Activated T-cell treated with anti-CD3 and anti-CD28 coated beads, Interleukin-2, amount 50 U/mL, for 24 hours (primary cell): Measurements from ENCODE around the gene TNNC1.
A peak's percentile ranks its signal among the peaks of the same experiment; 100 is the strongest.

Experiments used
- DNase-seq: peaks from one replicate; pipeline ENCODE4 v3.0.0-alpha.2; 2020
- H3K27ac Mint-ChIP-seq: 2 replicates; pipeline ENCODE4 v1.8.0; 2020; ENCODE audit warnings: mild to moderate bottlenecking, mixed read lengths
- H3K27me3 Mint-ChIP-seq: 2 replicates; pipeline ENCODE4 v1.8.0; 2020; ENCODE audit warnings: mixed read lengths
- H3K36me3 Mint-ChIP-seq: 2 replicates; pipeline ENCODE4 v1.8.0; 2020; ENCODE audit warnings: low read depth, mixed read lengths
- H3K4me1 Mint-ChIP-seq: 2 replicates; pipeline ENCODE4 v1.8.0; 2020; ENCODE audit warnings: low read depth, mixed read lengths
- H3K4me3 Mint-ChIP-seq: 2 replicates; pipeline ENCODE4 v1.8.0; 2020; ENCODE audit warnings: mild to moderate bottlenecking, moderate library complexity, mixed read lengths
- H3K9me3 Mint-ChIP-seq: 2 replicates; pipeline ENCODE4 v1.8.0; 2020; ENCODE audit warnings: mixed read lengths

Gene TNNC1

DNA sequence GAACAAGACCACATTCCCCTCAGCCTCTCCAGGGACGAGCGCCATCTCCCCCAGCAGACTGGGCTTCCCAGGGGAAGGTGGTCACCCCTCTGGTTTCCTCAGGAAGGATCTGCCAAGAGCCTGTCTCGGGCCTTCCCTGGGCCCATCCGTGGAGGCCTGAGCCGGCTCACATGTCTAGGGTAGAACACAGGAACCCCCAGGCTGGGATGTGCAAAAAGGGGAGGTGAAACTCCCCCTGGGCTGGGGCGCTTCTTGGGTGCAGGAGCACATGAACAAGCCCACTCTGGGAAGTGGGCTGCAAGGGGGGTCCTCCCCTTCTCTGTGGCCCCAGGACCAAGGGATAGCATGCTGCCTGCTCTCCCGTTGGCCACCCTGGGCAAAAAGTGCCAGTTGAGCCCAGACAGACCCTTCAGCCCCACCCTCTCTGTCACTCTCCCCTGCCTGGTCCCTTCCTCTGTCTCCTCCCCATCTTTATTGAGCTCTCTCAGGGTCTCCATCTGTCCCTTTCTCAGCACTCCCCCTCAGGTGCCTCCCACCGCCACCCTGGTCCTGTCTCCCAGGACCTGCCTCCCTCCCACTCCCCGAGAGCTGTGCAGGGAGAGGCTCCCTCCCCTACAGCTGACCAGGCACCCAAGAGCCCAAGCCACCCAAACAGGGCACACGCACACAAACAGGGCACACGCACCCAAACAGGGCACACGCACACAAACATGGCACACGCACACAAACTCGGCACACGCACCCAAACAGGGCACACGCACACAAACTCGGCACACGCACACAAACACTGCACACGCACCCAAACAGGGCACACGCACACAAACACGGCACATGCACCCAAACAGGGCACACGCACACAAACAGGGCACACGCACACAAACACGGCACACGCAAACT is 9.8 kb downstream of the TNNC1 start:
- Mint-ChIP-seq H3K27me3 (no peaks in the 10 kb centered on the region), H3K36me3 (no peaks in the 10 kb centered on the region), H3K4me3 (no peak overlapping the region), H3K27ac (no peak overlapping the region), H3K9me3 (no peaks in the 10 kb centered on the region), H3K4me1 (peaks cover 7% of the 10 kb centered on the region)
- DNase-seq: no peak

DNA sequence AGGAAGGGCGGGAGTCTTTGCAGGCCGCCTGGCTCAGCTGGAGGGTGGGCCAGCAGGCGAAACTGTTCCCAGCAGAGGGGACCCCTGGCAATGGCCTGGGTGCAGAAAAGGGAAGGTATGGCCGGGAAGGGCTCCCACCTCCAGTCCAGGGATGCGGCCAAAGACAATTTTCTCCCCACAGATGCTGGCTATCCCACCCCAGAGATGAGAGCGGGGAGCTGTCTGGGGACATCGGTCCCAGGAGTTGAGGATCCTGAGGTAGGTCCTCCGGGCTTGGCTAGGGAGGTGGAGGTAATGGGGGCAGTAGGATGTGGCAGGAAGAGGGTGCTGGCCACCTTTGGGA is 10.6 kb downstream of the TNNC1 start:
- DNase-seq: no peak
- H3K4me1 Mint-ChIP-seq: peaks cover 7% of the 10 kb centered on the region
- H3K27ac Mint-ChIP-seq: no peak overlapping the region
- no peak overlapping the region for H3K4me3 Mint-ChIP-seq
- H3K36me3 Mint-ChIP-seq: no peaks in the 10 kb centered on the region
- H3K9me3 Mint-ChIP-seq: no peaks in the 10 kb centered on the region
- no peaks in the 10 kb centered on the region for H3K27me3 Mint-ChIP-seq

DNA sequence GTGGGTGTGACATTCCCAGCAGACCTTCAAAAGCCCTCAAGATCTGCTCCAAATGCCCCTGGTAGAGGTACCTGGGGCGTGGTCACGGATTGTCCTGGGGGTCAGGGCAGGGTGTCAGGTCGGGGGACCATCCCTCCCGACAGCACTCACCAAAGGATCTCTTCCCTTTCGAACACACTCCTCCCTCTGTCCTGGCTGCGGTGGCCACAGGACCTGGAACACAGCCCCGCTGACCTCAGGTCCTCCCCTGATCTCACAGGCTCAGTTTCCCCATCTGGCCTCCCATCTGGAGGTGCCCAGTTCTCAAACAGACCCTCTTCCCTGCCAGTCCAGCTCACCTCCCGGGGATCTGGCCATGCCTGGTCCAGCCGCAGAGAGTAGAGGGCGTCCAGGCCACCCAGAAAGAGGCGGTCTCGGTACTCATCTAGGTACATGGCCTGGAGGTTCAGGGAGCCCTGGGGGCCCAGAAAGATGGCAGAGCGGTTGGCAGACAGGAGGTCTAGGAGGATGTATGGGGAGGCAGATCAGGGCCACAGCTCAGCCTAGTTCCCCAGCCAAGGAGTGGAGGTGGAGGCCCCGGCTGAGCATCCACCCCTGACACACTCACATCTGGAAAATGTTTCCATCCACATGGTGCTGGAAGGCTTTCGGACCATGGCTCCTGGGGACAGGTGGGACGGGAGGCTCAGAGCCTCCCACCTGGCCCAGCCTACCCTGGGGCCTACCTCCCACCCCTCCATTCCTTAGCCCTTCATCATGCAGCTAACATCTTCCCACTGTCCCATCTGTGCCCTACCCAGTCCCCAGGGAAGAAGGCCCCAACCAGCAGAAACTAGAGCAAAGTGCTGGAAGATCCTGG is 11.2 kb downstream of the TNNC1 start:
- H3K4me1 Mint-ChIP-seq: peaks cover 7% of the 10 kb centered on the region
- H3K9me3 Mint-ChIP-seq: no peaks in the 10 kb centered on the region
- no peaks in the 10 kb centered on the region for H3K27me3 Mint-ChIP-seq
- H3K4me3 Mint-ChIP-seq: no peak overlapping the region
- no peaks in the 10 kb centered on the region for H3K36me3 Mint-ChIP-seq
- no peak for DNase-seq
- no peak overlapping the region for H3K27ac Mint-ChIP-seq

DNA sequence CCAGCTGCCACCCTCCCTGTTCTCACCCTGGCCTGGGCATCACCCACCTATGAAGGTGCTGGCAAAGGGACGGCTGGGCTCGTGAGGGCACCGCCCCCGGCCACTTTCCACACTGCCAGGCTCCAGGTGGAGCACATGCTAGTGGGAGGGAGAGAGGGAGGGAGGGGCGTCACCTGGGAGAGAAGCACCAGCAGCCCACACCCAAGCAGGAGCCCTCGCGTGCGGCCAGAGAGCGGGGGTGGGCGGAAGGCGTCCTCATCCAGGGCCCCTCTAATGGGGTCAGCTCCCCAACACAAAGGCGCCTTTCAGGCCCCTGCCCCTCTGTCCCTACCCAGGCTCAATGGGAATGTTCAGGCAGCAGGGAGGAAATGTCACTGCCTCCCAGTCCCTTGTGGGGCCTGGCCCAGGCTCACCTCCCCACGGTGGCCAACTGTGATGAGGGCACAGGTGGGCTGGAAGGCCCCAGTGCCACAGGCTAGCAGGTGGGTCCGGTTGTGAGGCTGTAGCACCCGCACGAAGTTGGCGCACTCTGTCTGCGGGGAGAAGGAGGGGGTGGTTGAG is 12.0 kb downstream of the TNNC1 start:
- no peak overlapping the region for H3K4me3 Mint-ChIP-seq
- peaks cover 3% of the 10 kb centered on the region for H3K4me1 Mint-ChIP-seq
- DNase-seq: no peak
- no peak overlapping the region for H3K27ac Mint-ChIP-seq
- H3K27me3 Mint-ChIP-seq: no peaks in the 10 kb centered on the region
- H3K9me3 Mint-ChIP-seq: no peaks in the 10 kb centered on the region
- H3K36me3 Mint-ChIP-seq: no peaks in the 10 kb centered on the region

DNA sequence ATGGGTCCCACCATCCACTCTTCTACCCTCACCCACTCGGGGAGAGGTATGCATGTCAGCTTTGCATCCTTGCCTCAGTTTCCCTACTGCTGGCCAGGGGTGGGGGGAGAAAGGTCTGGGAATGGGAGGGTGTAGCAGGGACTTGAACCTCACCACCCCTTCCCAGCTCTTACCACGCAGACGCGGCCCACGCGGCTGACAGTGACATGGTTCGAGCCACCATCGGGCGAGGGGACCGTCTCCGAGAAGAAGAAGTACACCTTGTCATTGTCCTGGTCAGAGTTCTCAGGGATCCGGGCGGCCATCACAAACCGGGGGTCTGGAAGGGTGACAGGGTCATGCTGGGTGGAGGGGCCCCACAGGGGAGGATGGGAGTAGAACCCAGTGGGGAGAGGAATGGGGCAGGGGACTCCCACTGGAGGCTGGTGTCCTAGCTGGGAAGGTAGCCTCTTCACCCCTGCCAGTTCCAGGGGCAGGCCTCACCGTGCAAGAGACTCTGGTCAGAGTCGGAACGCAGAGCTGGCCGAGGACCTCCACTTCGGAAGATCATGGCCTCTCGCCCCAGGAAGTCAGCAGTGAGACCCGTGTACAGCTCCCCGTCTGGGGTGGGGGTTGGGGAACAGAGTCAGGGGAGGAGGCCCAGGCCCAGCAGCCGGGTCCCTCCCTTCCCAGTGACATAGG is 12.6 kb downstream of the TNNC1 start:
- Mint-ChIP-seq H3K4me3 (no peak overlapping the region), H3K4me1 (peaks cover 2% of the 10 kb centered on the region), H3K27ac (no peak overlapping the region), H3K36me3 (no peaks in the 10 kb centered on the region), H3K9me3 (no peaks in the 10 kb centered on the region), H3K27me3 (no peaks in the 10 kb centered on the region)
- no peak for DNase-seq

DNA sequence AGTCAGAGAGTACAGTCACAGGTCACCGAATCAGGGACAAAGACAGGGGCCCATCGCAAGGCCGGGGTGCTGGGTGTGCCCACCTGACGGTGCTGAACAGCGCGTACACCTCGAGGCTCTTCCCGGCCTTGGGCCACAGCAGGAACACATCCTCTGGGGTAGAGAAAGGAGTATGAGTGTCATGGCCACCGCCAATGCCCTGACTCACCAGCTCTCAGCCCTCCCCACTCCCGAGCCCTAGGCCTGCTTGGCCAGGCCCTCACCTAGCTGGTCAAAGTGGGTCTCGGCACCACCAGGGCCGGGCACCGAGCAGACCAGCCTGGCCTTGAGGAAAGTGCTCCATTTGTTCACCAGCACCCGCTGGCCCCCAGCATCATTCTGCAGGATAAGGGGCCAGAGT is 13.2 kb downstream of the TNNC1 start:
- no peaks in the 10 kb centered on the region for H3K36me3 Mint-ChIP-seq
- H3K9me3 Mint-ChIP-seq: no peaks in the 10 kb centered on the region
- no peak for DNase-seq
- no peak overlapping the region for H3K27ac Mint-ChIP-seq
- no peak overlapping the region for H3K4me3 Mint-ChIP-seq
- H3K4me1 Mint-ChIP-seq: peaks cover 2% of the 10 kb centered on the region
- H3K27me3 Mint-ChIP-seq: no peaks in the 10 kb centered on the region

DNA sequence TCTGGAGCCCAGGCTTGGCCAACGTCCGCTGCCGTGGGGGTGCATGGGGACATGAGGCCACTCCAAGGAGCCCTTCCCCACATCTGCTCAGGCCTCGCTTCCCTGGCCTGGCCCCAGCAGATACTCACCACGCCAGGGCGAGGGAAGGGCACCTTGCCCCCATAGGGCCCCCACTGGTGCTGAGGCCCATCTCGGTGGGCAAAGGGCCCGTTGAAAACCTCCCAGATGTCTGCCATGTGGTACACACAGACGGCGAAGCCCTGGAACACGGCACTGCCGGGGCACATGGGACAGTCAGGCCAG is 13.6 kb downstream of the TNNC1 start:
- Mint-ChIP-seq H3K36me3 (no peaks in the 10 kb centered on the region), H3K4me3 (no peak overlapping the region), H3K9me3 (no peaks in the 10 kb centered on the region), H3K4me1 (peaks cover 2% of the 10 kb centered on the region), H3K27ac (no peak overlapping the region), H3K27me3 (no peaks in the 10 kb centered on the region)
- DNase-seq: no peak

DNA sequence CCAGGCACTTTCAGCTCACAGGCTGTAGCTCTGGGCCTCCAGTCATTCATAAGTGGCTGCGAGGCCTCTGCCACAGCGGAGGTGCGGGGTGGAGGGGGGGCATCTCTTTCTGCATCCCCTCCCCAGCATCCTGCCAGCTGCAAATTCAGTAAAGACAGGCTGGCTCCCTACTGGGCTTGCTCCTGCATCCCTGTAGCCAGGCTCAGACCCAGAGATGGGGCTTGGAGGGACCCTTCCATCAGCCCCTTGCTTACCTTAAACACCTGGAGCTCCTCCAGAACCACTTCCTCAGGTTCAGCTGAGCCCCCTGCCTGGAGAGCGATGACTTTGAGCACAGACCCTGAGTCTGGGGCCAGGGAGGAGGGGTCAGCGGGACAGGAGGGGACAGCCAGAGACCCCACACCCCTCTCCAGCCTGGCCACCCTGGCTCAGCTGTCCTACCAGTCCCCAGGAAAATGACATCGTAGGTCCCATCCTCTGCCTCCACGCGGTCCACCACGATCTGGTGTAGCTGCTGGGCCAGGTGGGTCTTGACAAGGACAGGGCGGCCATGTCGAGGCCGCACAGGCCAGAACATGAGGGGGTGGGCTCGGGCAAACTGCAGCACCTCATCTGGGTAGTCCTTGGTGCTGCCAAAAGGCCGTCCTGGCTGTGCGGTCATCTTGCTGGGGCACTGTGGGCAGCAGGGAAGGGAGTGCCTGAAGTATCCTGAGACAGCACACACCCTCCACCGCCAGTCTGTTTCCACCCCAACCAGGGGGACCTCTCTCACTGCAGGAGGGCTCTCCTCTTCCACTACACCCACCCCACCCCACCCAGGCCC is 14.2 kb downstream of the TNNC1 start:
- Mint-ChIP-seq H3K27me3 (no peaks in the 10 kb centered on the region), H3K9me3 (no peaks in the 10 kb centered on the region), H3K27ac (no peak overlapping the region), H3K4me1 (no peaks in the 10 kb centered on the region), H3K36me3 (no peaks in the 10 kb centered on the region), H3K4me3 (no peak overlapping the region)
- DNase-seq: no peak

DNA sequence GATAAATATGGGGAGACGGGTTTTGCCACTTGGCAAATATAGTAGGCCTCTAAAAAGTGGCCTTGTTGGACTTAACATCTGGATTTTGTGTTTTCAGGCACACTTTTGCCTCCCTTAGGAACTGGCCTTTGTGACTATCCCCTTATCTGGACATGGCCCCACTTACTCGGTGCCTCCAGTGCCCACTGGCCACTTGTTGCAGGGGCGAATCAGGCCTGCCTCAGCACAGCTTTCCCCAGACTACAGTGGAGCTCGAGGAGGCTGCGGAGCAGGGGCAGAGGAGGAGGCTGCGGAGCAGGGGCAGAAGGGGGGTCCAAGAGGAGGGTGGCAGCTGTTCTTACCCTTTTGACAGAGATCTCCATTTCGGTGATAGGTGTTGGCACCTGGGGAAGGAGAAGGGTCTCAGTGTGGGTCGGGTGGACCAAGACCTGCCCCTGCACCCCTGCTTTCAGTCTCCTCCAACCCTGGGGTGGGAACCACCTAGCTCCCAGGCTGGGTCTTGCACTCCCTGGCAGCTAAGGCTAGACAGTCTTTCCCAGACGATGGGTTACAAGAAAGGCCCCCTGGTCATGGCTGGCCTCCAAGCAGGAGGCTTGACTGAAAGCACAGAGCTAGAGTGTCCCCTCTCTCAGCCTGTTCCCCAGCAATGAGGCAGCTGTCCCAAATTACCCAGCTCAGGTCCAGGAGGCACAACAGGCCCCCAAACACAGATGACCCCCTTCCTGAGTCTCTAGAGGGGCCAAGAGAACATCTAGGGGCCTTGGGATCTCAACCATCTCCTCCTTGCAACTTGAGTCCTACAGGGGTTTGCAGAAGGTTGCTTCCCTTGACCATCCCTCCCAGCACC is 15.0 kb downstream of the TNNC1 start:
- Mint-ChIP-seq H3K9me3 (no peaks in the 10 kb centered on the region), H3K4me3 (no peak overlapping the region), H3K27ac (no peak overlapping the region), H3K4me1 (no peaks in the 10 kb centered on the region), H3K27me3 (no peaks in the 10 kb centered on the region), H3K36me3 (no peaks in the 10 kb centered on the region)
- DNase-seq: peak; percentile 9

DNA sequence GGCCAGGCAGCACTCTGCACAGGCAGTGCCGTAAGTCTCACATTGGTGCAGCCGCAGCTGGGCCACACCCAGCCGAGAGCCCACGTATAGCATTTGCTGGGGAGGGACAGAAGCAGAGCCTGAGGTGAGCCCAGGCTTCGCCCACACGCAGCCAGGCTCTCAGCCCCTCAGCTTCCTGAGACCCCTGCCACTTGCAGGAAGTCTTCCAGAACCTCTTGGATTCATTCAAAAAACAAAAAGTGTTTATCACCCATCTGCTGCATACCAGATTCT is 15.8 kb downstream of the TNNC1 start:
- Mint-ChIP-seq H3K27ac (no peak overlapping the region), H3K27me3 (no peaks in the 10 kb centered on the region), H3K4me1 (no peaks in the 10 kb centered on the region), H3K4me3 (no peak overlapping the region), H3K9me3 (no peaks in the 10 kb centered on the region), H3K36me3 (no peaks in the 10 kb centered on the region)
- no peak for DNase-seq

DNA sequence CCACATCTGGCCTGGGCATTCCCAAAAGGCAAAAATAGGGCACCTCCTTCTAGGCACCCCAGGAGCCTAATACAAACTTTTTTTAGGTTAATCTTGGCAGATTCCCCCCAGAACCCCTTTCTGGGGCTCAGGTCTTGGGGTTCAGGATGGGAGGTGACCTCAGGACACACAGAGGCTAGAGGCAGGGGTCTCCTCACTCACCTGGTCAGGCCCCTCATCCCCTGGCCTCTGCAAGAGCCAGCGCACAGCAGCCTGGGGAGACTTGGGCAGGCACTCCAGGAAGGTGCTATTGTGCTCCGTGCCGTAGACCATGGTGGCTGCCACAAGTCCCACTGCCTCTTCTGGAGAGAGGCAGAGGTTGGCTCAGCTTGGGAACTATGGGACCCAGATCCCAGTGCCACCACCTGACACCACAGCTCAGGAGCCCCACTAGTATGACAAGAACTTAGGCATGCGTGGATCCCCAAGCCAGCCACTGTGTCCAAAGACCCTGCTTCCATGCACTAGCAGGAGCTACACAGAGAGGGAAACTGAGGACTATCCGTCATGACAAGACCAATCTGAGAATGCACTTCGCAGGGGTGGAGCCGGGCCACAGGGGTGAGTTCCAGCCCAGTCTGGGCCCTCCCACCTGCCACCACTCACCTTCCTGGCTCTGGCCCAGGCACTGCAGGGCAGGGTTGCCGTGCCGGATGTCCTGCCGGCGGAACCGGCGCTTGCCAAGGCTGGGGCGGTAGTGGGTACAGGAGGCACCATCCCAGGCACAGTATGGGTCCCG is 16.3 kb downstream of the TNNC1 start:
- H3K4me3 Mint-ChIP-seq: no peak overlapping the region
- H3K36me3 Mint-ChIP-seq: no peaks in the 10 kb centered on the region
- no peak overlapping the region for H3K27ac Mint-ChIP-seq
- no peaks in the 10 kb centered on the region for H3K27me3 Mint-ChIP-seq
- no peak for DNase-seq
- H3K9me3 Mint-ChIP-seq: no peaks in the 10 kb centered on the region
- H3K4me1 Mint-ChIP-seq: no peaks in the 10 kb centered on the region

DNA sequence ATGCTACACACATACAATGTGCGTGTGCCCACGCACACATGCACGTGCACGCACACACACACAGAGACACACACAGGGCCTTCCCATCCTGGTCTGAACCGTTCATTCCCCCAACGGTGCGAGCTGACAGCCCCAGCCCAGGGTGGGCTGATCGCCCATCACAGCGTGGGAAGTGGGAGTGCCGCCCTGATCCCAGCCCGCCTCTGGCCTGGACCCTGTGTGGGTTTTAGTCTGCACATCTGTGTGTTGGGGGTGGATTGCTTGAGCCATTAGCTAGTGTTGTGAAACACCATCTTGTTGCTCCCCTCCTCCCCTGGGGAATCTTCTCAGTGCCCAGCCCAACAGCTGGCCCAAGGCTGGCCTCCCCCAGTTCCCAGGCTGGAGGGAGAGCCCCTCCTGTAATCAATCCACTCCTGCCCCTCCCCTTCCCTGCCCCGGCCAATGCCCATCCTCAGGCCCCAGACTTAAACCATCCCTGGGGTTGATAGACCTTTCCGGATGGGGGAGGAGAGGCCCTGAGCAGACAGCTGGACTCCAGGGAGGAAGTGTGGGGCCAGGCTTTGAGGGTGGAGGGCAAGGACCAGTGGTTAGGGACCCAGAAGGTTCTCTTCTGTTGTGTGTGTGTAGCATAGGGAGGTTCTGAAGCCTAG is 17.2 kb downstream of the TNNC1 start:
- Mint-ChIP-seq H3K9me3 (no peaks in the 10 kb centered on the region), H3K27ac (no peak overlapping the region), H3K36me3 (no peaks in the 10 kb centered on the region), H3K4me1 (no peaks in the 10 kb centered on the region), H3K27me3 (no peaks in the 10 kb centered on the region), H3K4me3 (no peak overlapping the region)
- DNase-seq: no peak
